Stimulated activated effector memory CD8-positive, alpha-beta T cell treated with anti-CD3 and anti-CD28 coated beads, Interleukin-12 subunit alpha, Interleukin-12 subunit beta, amount 100 ng/mL, for 72 hours (primary cell): ENCODE results near the gene PGR.

Source experiments
- ATAC-seq: fragments of 150-1000 bp; cut with Tn5 transposase; 2 replicates; pipeline ENCODE4 v1.10.0; 2021
- DNase-seq, 2 donors: peaks; one replicate each; pipeline ENCODE4 v3.0.0; 2021 to 2022; ENCODE audit warnings: low spot score in 2 of 2
- H3K27ac Mint-ChIP-seq: one replicate; pipeline ENCODE4 v1.8.0; 2022; ENCODE audit warnings: mild to moderate bottlenecking, mixed read lengths
- H3K36me3 Mint-ChIP-seq: one replicate; pipeline ENCODE4 v1.8.0; 2022; ENCODE audit warnings: mild to moderate bottlenecking, mixed read lengths
- H3K4me1 Mint-ChIP-seq: one replicate; pipeline ENCODE4 v1.8.0; 2022; ENCODE audit warnings: mixed read lengths
- H3K4me3 Mint-ChIP-seq: one replicate; pipeline ENCODE4 v1.8.0; 2022; ENCODE audit warnings: mild to moderate bottlenecking, mixed read lengths
- H3K9me3 Mint-ChIP-seq: one replicate; pipeline ENCODE4 v1.8.0; 2022; ENCODE audit warnings: mixed read lengths

PGR gene

DNA sequence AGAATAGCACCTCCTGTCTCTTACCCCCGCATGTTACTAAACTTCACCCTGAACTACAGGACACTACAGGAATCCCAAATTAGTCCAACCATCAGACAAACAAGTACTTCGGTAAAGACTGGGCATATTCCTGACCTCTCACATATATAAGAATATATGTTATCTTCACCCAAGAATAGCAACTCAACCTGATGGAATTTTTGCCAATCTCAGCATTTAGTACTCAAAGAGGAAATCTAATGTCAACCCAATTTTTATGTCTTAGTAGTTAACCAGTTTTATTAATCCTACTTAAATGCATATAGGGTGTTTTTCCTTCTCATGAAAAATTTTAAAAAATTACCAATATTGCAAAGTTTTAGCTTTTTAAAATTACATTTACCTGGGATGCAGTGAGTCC, 26.2 kb downstream of the PGR start:
- H3K36me3 Mint-ChIP-seq, result no peaks in the 10 kb centered on the region
- no peak overlapping the region for H3K27ac Mint-ChIP-seq
- H3K4me3 Mint-ChIP-seq, result no peak overlapping the region
- DNase-seq (no peak), ATAC-seq (no peak)
- peaks cover 19% of the 10 kb centered on the region for H3K9me3 Mint-ChIP-seq
- no peaks in the 10 kb centered on the region for H3K4me1 Mint-ChIP-seq

DNA sequence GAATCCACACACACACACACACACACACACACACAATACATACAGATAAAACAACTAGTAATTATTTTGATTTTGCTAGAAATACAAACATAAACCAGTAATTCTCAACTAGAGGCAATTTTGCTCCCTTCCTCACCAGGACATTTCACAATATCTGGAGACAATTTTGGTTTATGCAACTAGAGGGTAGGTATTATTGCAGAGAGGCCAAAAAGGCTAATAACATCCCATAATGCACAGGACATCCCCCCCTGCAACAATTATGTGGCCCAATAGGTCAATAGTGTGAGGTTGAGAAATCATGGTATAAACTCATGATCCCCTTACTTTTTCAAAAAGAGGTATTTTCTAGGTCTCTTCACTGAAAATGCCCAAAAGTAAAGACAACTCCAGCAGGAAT, 29.0 kb downstream of the PGR start:
- H3K4me3 Mint-ChIP-seq, result no peak overlapping the region
- DNase-seq, result no peak

DNA sequence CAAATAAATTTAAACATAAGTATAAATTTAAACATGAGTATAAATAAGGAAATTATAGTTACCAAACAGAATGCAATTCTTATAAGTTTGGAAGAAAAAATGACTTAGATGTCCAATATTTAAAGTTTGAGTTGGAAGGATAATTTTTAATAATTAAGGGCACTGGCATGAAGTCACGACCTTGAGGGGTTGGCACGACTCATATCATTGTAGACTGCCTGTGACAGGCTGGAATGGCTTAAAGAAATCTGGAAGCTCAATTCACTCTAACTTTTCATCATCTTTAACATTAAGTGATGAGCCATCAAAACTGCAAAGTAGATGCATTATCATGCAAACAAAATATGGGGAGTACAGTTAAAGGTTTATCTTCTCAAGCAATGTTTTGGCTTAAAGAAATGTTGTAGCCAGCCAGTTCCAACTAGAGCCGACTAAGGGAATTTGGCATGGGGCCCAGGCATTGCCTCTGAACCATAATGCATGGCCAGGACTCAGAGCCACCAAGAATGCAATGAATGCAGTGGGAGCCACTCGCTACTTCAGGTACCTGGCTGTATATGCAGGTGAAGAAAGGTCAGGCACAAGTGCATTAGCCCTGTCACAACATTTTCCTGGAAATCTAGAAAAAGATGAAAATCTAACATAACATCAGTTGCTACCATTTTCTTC, 33.4 kb downstream of the PGR start:
- H3K4me3 Mint-ChIP-seq, result no peak overlapping the region
- H3K27ac Mint-ChIP-seq, result no peak overlapping the region
- ATAC-seq (no peak), DNase-seq (no peak)
- H3K36me3 Mint-ChIP-seq, result no peaks in the 10 kb centered on the region
- peaks cover 14% of the 10 kb centered on the region for H3K9me3 Mint-ChIP-seq
- no peaks in the 10 kb centered on the region for H3K4me1 Mint-ChIP-seq

More for the DNA sequence above, 29.0 kb downstream of the PGR start:
- ATAC-seq, result no peak
- H3K4me1 Mint-ChIP-seq, result no peaks in the 10 kb centered on the region
- H3K36me3 Mint-ChIP-seq, result no peaks in the 10 kb centered on the region
- peaks cover 19% of the 10 kb centered on the region for H3K9me3 Mint-ChIP-seq
- H3K27ac Mint-ChIP-seq, result no peak overlapping the region

DNA sequence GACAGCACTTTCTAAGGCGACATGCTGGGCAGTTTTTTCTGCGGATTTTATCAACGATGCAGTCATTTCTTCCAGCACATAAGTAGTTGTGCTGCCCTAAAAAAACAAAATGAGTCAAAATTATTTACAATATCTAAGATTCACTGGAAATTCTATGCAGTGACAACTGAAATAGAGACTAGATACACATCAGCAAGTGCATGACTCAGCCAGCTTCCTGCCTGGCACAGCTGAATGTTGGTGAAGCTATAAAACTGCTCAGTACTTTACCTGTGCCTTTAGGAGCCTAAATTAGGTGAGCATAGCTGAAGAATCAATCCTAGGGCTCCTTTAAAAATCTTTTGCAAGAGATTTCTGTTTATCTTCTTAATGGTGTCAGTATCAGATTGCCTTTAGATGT, 37.8 kb downstream of the PGR start:
- Mint-ChIP-seq H3K4me1 (no peaks in the 10 kb centered on the region), H3K27ac (no peak overlapping the region), H3K36me3 (no peaks in the 10 kb centered on the region), H3K9me3 (peaks cover 12% of the 10 kb centered on the region), H3K4me3 (no peak overlapping the region)
- DNase-seq, result no peak
- ATAC-seq, result no peak

DNA sequence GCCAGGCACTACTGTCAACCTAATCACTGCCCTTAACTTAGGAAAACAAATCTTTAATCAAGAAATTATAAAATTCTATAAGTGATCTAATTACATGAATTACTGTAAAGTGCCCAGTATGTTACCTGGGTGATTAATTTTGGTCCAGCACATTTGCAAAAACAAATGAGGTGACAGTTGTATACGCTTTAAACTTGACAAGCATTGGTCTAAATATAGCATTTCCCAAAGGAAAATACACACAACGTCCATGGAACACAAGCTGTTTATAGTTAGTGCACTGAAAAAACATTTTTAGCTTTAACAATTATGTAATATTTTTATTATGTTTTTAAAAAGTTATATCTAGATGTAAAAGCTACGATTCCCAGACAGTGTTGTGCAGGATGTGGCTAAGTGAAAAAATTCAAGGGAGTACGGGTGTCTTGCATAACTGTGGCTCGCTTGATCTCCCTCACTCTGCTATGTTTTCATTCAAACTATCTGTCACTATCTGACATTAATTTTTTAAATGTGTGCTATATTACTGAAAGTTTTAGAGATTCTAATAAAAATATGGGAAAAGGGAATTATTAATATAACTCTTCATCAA, 38.8 kb downstream of the PGR start:
- DNase-seq (no peak), ATAC-seq (no peak)
- H3K4me3 Mint-ChIP-seq, result no peak overlapping the region
- H3K27ac Mint-ChIP-seq, result no peak overlapping the region
- no peaks in the 10 kb centered on the region for H3K4me1 Mint-ChIP-seq
- no peaks in the 10 kb centered on the region for H3K36me3 Mint-ChIP-seq
- peaks cover 12% of the 10 kb centered on the region for H3K9me3 Mint-ChIP-seq

DNA sequence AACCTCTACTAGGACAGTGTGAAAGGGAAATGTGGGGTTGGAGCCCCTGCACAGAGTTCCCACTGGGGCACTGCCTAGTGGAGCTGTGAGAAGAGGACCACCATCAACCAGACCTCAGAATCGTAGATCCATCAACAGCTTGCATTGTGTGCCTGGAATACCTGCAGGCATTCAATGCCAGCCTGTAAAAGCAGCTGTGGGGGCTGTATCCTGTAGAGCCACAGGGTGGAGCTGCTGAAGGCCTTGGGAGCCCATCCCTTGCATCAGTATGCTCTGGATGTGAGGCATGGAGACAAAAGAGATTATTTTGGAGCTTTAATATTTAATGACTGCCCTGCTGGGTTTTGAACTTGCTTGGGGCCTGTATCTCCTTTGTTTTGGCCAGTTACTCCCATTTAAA, 46.3 kb downstream of the PGR start:
- DNase-seq (no peak), ATAC-seq (no peak)
- Mint-ChIP-seq H3K36me3 (no peaks in the 10 kb centered on the region), H3K4me3 (no peak overlapping the region), H3K27ac (no peak overlapping the region), H3K4me1 (no peaks in the 10 kb centered on the region), H3K9me3 (peaks cover 12% of the 10 kb centered on the region)

DNA sequence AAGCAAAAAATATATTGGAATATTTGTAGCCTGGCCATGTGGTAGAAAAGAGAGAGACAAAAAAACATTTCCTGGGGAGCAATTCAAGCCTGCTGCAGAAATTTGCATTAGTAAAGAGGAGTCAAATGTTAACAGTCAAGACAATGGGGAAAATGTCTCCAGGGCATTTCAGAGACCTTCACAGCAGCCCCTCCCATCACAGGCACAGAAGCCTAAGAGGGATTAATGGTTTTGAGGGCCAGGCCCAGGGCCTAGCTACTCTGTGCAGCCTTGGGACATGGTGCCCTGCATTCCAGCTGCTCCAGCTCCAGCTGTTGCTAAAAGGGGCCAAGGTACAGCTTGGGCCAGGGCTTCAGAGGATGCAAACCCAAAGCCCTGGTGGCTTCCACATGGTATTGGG, 46.8 kb downstream of the PGR start:
- no peak overlapping the region for H3K27ac Mint-ChIP-seq

DNA sequence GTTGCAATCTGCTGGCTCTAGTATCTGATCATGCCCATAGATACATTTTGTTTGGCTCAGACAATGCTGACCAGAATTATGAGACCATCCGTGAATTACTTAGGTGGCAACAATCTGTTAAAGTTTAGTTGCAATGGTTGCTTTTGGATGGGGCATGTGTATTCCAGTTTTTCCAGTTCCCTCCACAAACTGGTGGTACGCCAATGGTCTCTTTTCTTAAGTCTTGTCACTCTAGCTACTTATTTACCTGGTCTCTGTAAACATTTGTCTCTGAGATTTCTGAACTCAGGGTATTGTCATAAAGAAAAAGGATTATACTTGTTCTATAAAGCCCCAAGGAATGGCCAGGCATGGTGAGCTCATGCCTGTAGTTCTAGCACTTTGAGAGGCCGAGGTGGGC, 65.9 kb downstream of the PGR start:
- Mint-ChIP-seq H3K36me3 (no peaks in the 10 kb centered on the region), H3K4me3 (no peak overlapping the region), H3K4me1 (no peaks in the 10 kb centered on the region), H3K27ac (no peak overlapping the region), H3K9me3 (peaks cover 6% of the 10 kb centered on the region)
- DNase-seq, result no peak
- ATAC-seq, result no peak

More for the DNA sequence above, 46.8 kb downstream of the PGR start:
- no peak for DNase-seq
- ATAC-seq, result no peak
- Mint-ChIP-seq H3K36me3 (no peaks in the 10 kb centered on the region), H3K4me1 (no peaks in the 10 kb centered on the region), H3K9me3 (peaks cover 12% of the 10 kb centered on the region), H3K4me3 (no peak overlapping the region)

DNA sequence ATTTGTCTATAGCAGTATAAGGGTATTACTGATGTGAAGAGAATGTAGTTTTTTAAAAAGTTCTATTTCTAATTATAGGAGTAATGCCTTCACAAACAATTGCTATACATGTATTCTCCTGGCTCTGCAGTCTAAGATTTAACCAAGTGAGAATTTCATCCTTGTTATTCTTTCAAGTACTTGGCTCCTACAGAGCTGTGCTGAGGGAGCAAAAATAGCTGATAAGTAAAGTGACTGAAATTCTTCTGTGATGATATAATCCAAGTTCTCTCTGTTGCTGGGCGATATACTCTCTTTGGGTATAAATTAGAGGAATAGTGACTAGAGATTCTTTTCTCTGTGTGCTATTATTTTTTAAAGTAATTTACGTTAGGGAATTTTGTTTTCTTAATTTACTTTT, 68.0 kb downstream of the PGR start:
- Mint-ChIP-seq H3K27ac (no peak overlapping the region), H3K36me3 (no peaks in the 10 kb centered on the region), H3K9me3 (peaks cover 17% of the 10 kb centered on the region), H3K4me3 (no peak overlapping the region), H3K4me1 (no peaks in the 10 kb centered on the region)
- DNase-seq (no peak), ATAC-seq (no peak)

DNA sequence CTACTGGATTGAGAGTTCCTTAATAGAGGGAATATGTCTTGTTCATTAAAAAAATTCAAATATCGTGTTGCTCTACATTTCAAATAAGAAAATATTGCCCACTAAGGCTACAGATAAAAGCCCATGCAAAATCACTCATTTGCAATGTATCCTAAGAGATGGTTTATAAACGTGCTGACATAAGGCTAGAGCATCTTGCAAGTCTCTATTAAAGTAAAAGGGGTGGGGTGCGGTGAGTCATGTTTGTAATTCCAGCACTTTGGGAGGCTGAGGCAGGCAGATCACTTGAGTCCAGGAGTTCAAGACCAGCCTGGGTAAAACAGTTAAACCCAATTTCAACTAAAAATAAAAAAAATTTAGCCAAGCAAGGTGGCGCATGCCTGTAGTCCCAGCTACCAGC, 70.3 kb downstream of the PGR start:
- Mint-ChIP-seq H3K36me3 (no peaks in the 10 kb centered on the region), H3K9me3 (peaks cover 17% of the 10 kb centered on the region), H3K4me1 (no peaks in the 10 kb centered on the region), H3K27ac (no peak overlapping the region), H3K4me3 (no peak overlapping the region)
- no peak for ATAC-seq
- no peak for DNase-seq

DNA sequence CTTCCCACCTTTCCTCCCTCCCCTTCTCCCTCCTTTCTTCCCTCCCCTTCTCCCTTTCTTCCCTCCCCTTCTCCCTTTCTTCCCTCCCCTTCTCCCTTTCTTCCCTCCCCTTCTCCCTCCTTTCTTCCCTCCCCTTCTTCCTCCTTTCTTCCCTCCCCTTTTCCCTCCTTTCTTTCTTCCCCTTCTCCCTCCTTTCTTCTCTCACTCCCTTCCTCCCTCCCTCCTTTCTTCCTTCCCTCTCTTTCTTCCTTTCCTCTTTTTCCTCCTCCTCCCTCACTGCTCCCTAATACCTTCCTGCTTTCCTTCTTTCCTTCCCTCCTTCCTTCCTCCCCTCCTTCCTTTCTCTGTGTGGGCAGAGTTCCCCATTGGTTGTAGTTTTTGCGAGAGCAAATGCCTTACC, 76.1 kb downstream of the PGR start:
- DNase-seq (no peak), ATAC-seq (no peak)
- H3K36me3 Mint-ChIP-seq, result no peaks in the 10 kb centered on the region
- H3K4me3 Mint-ChIP-seq, result no peak overlapping the region
- H3K9me3 Mint-ChIP-seq, result peaks cover 16% of the 10 kb centered on the region
- no peak overlapping the region for H3K27ac Mint-ChIP-seq
- H3K4me1 Mint-ChIP-seq, result no peaks in the 10 kb centered on the region

DNA sequence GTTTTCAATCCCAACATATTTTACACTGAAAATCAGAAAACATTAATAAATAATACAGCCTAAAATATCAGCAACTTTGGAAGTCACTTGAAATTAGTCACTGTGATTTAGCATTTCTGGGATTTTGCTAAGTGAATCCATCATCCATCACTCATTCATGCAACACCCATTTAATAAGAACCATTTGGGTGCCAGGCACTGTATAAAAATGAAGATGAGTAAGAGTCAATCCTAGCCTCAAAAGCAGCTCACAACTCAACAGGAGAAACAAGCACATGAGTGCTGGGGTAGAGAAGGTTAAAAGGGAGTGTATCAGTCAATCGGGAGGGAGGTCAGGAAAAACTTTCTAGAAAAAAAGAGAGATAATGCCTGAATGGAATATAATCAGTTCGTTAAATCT, 77.9 kb downstream of the PGR start:
- DNase-seq (no peak), ATAC-seq (no peak)
- no peaks in the 10 kb centered on the region for H3K4me1 Mint-ChIP-seq
- H3K27ac Mint-ChIP-seq, result no peak overlapping the region
- no peaks in the 10 kb centered on the region for H3K36me3 Mint-ChIP-seq
- H3K9me3 Mint-ChIP-seq, result peaks cover 8% of the 10 kb centered on the region
- H3K4me3 Mint-ChIP-seq, result no peak overlapping the region

DNA sequence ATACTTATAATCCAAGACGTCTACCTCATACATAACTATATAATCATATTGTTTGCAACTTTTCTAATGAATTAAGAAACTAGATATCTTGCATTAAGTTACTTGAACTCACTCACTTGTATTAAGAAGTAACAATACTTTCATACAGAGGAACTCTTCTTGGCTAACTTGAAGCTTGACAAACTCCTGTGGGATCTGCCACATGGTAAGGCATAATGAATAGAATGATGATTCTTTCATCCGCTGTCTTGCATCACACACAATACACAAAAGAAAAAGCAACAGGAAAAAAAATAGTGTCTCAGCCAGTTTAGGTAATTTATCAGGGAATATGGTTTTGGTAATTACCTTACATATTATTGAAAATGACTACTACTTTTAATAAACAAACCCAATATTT, 79.8 kb downstream of the PGR start:
- DNase-seq, result no peak
- H3K4me1 Mint-ChIP-seq, result no peaks in the 10 kb centered on the region
- no peak for ATAC-seq
- no peaks in the 10 kb centered on the region for H3K36me3 Mint-ChIP-seq
- no peak overlapping the region for H3K27ac Mint-ChIP-seq
- no peak overlapping the region for H3K4me3 Mint-ChIP-seq
- peaks cover 8% of the 10 kb centered on the region for H3K9me3 Mint-ChIP-seq

DNA sequence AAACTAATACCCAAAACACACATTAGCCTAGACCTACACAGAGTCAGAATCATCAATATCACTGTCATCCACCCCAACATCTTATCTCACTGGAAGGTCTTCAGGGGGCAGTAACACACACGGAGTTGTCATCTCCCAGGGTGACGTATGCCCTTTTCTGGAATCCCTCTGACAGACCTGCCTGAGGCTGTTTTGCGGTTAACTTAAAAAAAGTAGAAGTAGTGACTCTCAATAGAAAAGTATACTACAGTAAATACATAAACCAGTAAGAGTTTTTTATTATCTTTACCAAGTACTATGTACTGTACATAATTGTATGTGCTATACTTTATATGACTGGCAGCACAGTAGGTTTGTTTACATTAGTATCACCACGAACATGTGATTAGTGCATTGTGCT, 80.5 kb downstream of the PGR start:
- no peak for ATAC-seq
- Mint-ChIP-seq H3K9me3 (peaks cover 8% of the 10 kb centered on the region), H3K36me3 (no peaks in the 10 kb centered on the region), H3K27ac (no peak overlapping the region), H3K4me1 (no peaks in the 10 kb centered on the region), H3K4me3 (no peak overlapping the region)
- no peak for DNase-seq

DNA sequence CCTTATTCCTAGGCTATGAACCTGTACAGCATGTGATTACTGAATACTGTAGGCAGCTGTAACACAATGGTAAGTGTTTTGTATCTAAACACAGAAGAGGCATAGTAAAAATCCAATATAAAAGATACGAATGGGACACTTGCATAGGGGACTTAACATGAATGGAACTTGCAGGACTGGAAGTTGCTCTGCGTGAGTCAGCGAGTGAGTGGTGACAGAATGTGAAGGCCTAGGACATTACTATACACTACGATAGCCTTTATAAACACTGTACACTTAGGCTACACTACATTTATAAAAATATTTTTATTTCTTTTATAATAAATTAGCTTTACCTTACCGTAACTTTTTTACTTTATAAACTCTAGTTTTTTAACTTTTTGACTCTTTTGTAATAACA, 81.1 kb downstream of the PGR start:
- Mint-ChIP-seq H3K36me3 (no peaks in the 10 kb centered on the region), H3K4me3 (no peak overlapping the region), H3K4me1 (no peaks in the 10 kb centered on the region), H3K9me3 (peaks cover 8% of the 10 kb centered on the region), H3K27ac (no peak overlapping the region)
- no peak for ATAC-seq
- DNase-seq, result no peak

DNA sequence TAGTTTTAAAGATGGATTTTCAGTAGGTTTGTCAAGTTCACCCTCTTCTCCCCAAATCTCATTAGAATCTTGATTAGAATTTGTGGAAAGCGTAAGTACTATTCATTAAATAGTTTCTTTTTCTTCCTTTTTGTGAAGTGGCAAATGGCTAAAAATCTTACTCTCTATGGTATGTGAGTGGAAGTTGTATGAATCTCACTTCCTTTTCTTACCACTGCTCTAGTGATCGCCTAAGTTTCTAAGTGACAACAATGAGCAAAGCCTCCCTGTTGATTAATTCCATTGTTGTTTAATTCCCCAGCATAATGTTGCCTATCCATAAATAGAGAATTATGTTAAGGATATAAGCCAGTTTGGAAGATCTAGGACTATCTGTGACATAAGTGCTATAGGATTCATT, 82.7 kb downstream of the PGR start:
- DNase-seq, result no peak
- no peaks in the 10 kb centered on the region for H3K4me1 Mint-ChIP-seq
- H3K27ac Mint-ChIP-seq, result no peak overlapping the region
- no peak for ATAC-seq
- peaks cover 7% of the 10 kb centered on the region for H3K9me3 Mint-ChIP-seq
- H3K4me3 Mint-ChIP-seq, result no peak overlapping the region
- H3K36me3 Mint-ChIP-seq, result no peaks in the 10 kb centered on the region

DNA sequence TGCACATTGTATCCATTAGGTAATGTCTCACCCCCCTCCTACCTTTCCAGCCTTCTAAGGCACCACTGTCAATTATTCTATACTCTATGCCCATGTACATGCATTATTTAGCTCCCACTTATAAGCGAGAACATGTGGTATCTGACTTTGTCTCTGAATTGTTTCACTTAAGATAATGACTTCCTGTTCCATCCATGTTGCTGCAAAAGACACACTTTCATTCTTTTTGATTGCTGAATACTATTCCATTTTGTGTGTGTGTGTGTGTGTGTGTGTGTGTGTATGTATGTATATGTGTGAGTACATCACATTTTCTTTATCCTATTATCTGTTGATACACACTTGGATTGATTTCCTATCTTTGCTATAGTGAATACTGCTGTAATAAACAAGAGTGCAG, 84.2 kb downstream of the PGR start:
- H3K4me1 Mint-ChIP-seq, result no peaks in the 10 kb centered on the region
- H3K27ac Mint-ChIP-seq, result no peak overlapping the region
- ATAC-seq (no peak), DNase-seq (no peak)
- H3K9me3 Mint-ChIP-seq, result peaks cover 13% of the 10 kb centered on the region
- no peaks in the 10 kb centered on the region for H3K36me3 Mint-ChIP-seq
- H3K4me3 Mint-ChIP-seq, result no peak overlapping the region
